Adrenal gland (tissue), 12 donors: ENCODE data around the gene PTRH2. TPM values are rescaled to one million over a fixed set of nuclear protein-coding genes. Genes with fewer than 3 reads are reported as not detected.

ENCODE experiments used
- DNase-seq, 7 donors: peaks; one replicate each; pipeline ENCODE4 v3.0.0-alpha.2; 2019 to 2020
- H3K27ac ChIP-seq, 5 donors: fragments of 200-600 bp; sonication (generic) in 4 of 5; 1 replicate in 3 of 5; 2 replicates in 2 of 5; pipeline versions ENCODE4 v1.5.1 to v1.8.0; 2016 to 2020; ENCODE audit warnings: mild to moderate bottlenecking in 1 of 5
- H3K27me3 ChIP-seq: fragments of 200-600 bp; 2 replicates; pipeline ENCODE4 v1.8.0; 2021
- H3K36me3 ChIP-seq, 2 donors: fragments of 200-600 bp; replicated peaks in 1 of 2; 1 replicate in 1 of 2; 2 replicates in 1 of 2; pipeline versions ENCODE4 v1.5.1 to v1.8.0; 2018 to 2022
- H3K4me1 ChIP-seq, 2 donors: fragments of 200-600 bp; replicated peaks in 1 of 2; 1 replicate in 1 of 2; 2 replicates in 1 of 2; pipeline versions ENCODE4 v1.5.1 to v1.8.0; 2018 to 2021
- H3K4me3 ChIP-seq, 4 donors: fragments of 200-600 bp; sonication (generic) in 3 of 4; one replicate each; pipeline ENCODE4 v1.5.1; 2016 to 2018
- H3K9me3 ChIP-seq, 3 donors: fragments of 200-600 bp; sonication (generic) in 1 of 3; replicated peaks in 1 of 3; 1 replicate in 2 of 3; 2 replicates in 1 of 3; pipeline versions ENCODE4 v1.5.1 to v1.8.0; 2016 to 2021
- POLR2A ChIP-seq, 2 donors: fragments of 450-650 bp; IDR thresholded peaks; one replicate each; pipeline ENCODE4 v1.6.1; 2017; ENCODE audit warnings: antibody characterized with exemption in 2 of 2, mild to moderate bottlenecking in 2 of 2, moderate library complexity in 1 of 2
- WGBS, 4 donors: extraction: QIAGEN DNeasy Blood & Tissue Kit in 2 of 4; methylation state at CpG; one replicate each; pipeline versions ENCODE4 v1.1.5 to v1.1.7; 2013 to 2017; 5-methylcytosine and 5-hydroxymethylcytosine counted together
- intact Hi-C, 2 donors: fragments of 100-400 bp; cut with DNase I; formaldehyde crosslinking; loops; one replicate each; pipeline versions ENCODE4 v1.14.1 to v1.15.0; 2022 to 2023
- polyA plus RNA-seq, 3 donors: library from polyadenylated mRNA; stranded (reverse); fragments of 200-250 nt in 2 of 3; fragments of 350-450 nt in 1 of 3; fragmentation: Illumina TruSeq in 1 of 3; extraction: RNeasy Lipid Tissue Mini Kit (QIAGEN cat#74804) in 1 of 3; gene quantifications; one replicate each; pipeline ENCODE4 v1.2.3, GENCODE V29; 2013 to 2014
- total RNA-seq, 9 donors: library from RNA; depleted of rRNA in 4 of 9; stranded (reverse); fragments of >200 nt in 4 of 9; fragments of 120-200 nt in 1 of 9; fragmentation: NEBNext Ultra II Directional in 1 of 9; extraction: Animal tissue kit (Norgen Biotek cat#: 25700) in 1 of 9; gene quantifications; one replicate each; pipeline versions ENCODE4 v1.1.0 to v1.2.4, GENCODE V29; 2013 to 2023
- TF ChIP-seq, protein P1 (sequence below), 6 experiments: fragments of 450-650 bp in 4 of 6; fragments of 200-600 bp in 2 of 6; sonication (generic) in 1 of 6; IDR thresholded peaks; 1 replicate in 5 of 6; 2 replicates in 1 of 6; pipeline versions ENCODE4 v1.5.1 to v1.8.0; 2016 to 2021; ENCODE audit warnings: antibody characterized with exemption in 6 of 6, mild to moderate bottlenecking in 2 of 6, moderate library complexity in 1 of 6
- donor health status: healthy with polysubstance abuse.
- donor health status: Bipolar disorder and iron deficiency.
- donor health status: DM: yes; HTN: yes; CAD: no.
- donor health status: DM: no; HTN: no; CAD: no.
- donor health status: DM: no; HTN: no; CAD: no.
- donor health status: DM: yes; HTN: yes; CAD: no.

The PTRH2 gene
- total and polyA plus RNA-seq, 12 donors, result 17.9 to 96.7 (median 30.4) TPM

DNA sequence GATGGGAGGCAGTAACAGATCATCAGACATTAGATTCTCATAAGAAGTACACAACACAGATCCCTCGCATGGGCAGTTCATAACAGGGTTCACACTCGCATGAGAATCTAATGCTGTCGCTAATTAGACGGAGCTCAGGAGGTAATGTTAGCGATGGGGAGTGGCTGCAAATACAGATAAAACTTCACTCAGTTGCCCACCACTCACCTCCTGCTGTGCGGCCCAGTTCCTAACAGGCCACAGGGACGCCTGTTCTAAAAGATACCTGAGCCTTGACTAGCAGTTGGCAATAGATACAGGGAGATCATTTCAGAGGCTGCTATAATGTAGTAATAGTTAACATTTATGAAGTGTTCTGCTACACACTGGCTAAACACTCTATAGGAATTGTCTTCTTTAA is 4.9 kb downstream of the PTRH2 start:
- H3K27ac ChIP-seq, result no peak overlapping the region
- H3K36me3 ChIP-seq, result peaks cover 0 to 20% of the 10 kb centered on the region in 2 donors
- H3K27me3 ChIP-seq, result no peaks in the 10 kb centered on the region
- no peak overlapping the region for H3K4me3 ChIP-seq
- H3K4me1 ChIP-seq, result peaks cover 5 to 20% of the 10 kb centered on the region in 2 donors
- 96 to 97% (median 97%) methylated on average over 7 of the region's 7 CpGs for whole genome bisulfite sequencing, 4 donors
- no peaks in the 10 kb centered on the region for H3K9me3 ChIP-seq
- intact Hi-C loops, result no loop called here
- no peak for DNase-seq
- TF ChIP-seq, protein P1, sequence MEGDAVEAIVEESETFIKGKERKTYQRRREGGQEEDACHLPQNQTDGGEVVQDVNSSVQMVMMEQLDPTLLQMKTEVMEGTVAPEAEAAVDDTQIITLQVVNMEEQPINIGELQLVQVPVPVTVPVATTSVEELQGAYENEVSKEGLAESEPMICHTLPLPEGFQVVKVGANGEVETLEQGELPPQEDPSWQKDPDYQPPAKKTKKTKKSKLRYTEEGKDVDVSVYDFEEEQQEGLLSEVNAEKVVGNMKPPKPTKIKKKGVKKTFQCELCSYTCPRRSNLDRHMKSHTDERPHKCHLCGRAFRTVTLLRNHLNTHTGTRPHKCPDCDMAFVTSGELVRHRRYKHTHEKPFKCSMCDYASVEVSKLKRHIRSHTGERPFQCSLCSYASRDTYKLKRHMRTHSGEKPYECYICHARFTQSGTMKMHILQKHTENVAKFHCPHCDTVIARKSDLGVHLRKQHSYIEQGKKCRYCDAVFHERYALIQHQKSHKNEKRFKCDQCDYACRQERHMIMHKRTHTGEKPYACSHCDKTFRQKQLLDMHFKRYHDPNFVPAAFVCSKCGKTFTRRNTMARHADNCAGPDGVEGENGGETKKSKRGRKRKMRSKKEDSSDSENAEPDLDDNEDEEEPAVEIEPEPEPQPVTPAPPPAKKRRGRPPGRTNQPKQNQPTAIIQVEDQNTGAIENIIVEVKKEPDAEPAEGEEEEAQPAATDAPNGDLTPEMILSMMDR (IDR thresholded peaks at IDR 0.05), result no peak
- no peak for TF ChIP-seq POLR2A (IDR thresholded peaks at IDR 0.05)

DNA sequence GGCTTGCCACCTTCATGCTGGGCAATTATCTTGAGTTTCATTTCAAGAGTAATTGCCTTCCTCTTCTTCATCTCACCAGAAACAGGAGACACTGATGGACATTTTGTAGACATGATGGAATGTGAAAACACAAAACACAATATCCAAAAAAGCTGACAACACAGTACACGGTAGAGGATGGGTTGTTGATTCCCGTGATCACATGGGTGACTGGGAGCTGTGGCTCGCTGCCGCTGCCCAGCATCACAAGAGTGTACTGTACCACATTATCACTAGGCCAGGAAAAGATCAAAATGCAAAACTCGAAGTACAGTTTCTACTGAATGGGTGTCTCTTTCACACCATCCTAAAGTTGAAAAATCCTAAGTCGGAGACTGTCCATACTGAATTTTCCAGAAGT is 7.4 kb downstream of the PTRH2 start:
- Histone ChIP-seq H3K4me3 (no peak overlapping the region), H3K27ac (no peak overlapping the region), H3K27me3 (no peaks in the 10 kb centered on the region), H3K4me1 (no peaks in the 10 kb centered on the region), H3K9me3 (no peaks in the 10 kb centered on the region), H3K36me3 (peaks cover 0 to 34% of the 10 kb centered on the region in 2 donors)
- TF ChIP-seq POLR2A (IDR thresholded peaks at IDR 0.05), result no peak
- TF ChIP-seq, protein P1 (IDR thresholded peaks at IDR 0.05), result no peak
- intact Hi-C loops, result no loop called here
- WGBS, 4 donors, result 92 to 99% (median 94%) methylated on average over 6 of the region's 6 CpGs
- DNase-seq, result no peak

DNA sequence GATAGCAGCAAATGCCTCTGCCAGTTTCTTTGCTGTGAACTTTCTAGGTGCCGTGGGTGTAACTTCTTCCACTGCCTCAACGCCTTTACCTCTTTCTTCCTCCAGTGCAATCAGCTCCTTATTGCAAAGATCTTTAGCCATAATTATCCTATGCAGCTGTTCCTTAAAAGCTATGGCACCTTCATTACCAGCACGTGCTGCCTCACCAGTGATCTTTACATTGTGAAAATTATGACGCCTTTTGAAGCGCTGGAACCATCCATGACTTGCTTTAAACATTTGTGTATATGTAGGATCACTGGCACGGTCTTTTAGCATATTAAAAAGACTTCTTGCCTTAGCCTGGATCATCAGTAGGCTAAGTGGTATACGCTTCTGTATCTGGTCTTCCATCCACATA is 8.0 kb downstream of the PTRH2 start:
- no peak overlapping the region for H3K27ac ChIP-seq
- no peak for TF ChIP-seq POLR2A (IDR thresholded peaks at IDR 0.05)
- TF ChIP-seq, protein P1 (IDR thresholded peaks at IDR 0.05), result no peak
- no peaks in the 10 kb centered on the region for H3K4me1 ChIP-seq
- no peaks in the 10 kb centered on the region for H3K27me3 ChIP-seq
- 95 to 97% (median 97%) methylated on average over 7 of the region's 7 CpGs for WGBS, 4 donors
- no peak for DNase-seq
- H3K9me3 ChIP-seq, result no peaks in the 10 kb centered on the region
- peaks cover 0 to 39% of the 10 kb centered on the region in 2 donors for H3K36me3 ChIP-seq
- intact Hi-C loops, result no loop called here
- no peak overlapping the region for H3K4me3 ChIP-seq

DNA sequence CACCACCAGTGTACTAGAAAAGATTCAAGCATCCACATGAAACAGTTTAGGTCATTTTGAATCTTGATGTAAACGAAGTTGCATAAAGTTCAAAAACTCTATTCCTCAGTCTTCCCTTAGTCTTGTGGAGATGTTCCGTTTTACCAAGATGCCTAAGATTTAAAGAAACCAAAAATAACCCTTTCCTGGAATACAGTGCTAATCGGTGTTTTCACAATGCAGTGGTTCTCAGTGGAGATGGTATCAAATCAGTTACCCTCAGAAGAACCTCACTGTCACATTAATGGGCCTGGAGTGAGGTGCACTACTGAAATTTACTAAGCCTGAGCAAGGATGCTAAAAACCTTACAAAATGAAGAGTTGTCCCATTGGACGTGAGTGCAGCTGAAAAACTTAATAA is 9.1 kb downstream of the PTRH2 start:
- intact Hi-C loops, result no loop called here
- DNase-seq, result no peak

More for the DNA sequence above, 9.1 kb downstream of the PTRH2 start:
- no peaks in the 10 kb centered on the region for H3K4me1 ChIP-seq
- 79 to 89% (median 87%) methylated on average over 4 of the region's 4 CpGs for WGBS, 4 donors
- H3K9me3 ChIP-seq, result no peaks in the 10 kb centered on the region
- TF ChIP-seq POLR2A (IDR thresholded peaks at IDR 0.05), result no peak
- TF ChIP-seq, protein P1 (IDR thresholded peaks at IDR 0.05), result no peak
- H3K27ac ChIP-seq, result no peak overlapping the region
- no peak overlapping the region for H3K4me3 ChIP-seq
- no peaks in the 10 kb centered on the region for H3K27me3 ChIP-seq
- peaks cover 0 to 50% of the 10 kb centered on the region in 2 donors for H3K36me3 ChIP-seq
